K562 (cell line): Measurements from ENCODE around the gene MYO1D. TPM values are rescaled to one million over a fixed set of nuclear protein-coding genes. Genes with fewer than 3 reads are reported as not detected.

ENCODE experiments used
- E2F6 ChIP-seq, 2 experiments: IDR thresholded peaks; 2 replicates each; pipeline ENCODE4 v1.6.1; 2011; ENCODE audit warnings: borderline replicate concordance in 1 of 2, control low read depth in 1 of 2, low read depth in 1 of 2, low read length in 1 of 2, mild to moderate bottlenecking in 1 of 2, mixed read lengths in 1 of 2, moderate library complexity in 1 of 2; ENCODE audit not compliant: insufficient read depth in 1 of 2, insufficient read length in 1 of 2, poor library complexity in 1 of 2, severe bottlenecking in 1 of 2; ENCODE audit errors: extremely low read depth in 1 of 2
- ETV6 ChIP-seq, 3 experiments: fragments of 150-350 bp in 1 of 3; sonication (generic) in 1 of 3; formaldehyde crosslinking in 1 of 3; IDR thresholded peaks; 2 replicates each; pipeline versions ENCODE4 v1.6.1 to v1.8.0; 2014 to 2022; ENCODE audit warnings: borderline replicate concordance in 2 of 3, low read depth in 2 of 3, antibody characterized with exemption in 1 of 3, low read length in 1 of 3, mild to moderate bottlenecking in 1 of 3, missing genetic modification reagents in 1 of 3
- HNRNPH1 ChIP-seq: fragments of 200-400 bp; formaldehyde crosslinking; optimal IDR thresholded peaks from 2 replicates; pipeline ENCODE3; 2017; ENCODE audit warnings: low read depth, mild to moderate bottlenecking, low read length, moderate library complexity
- ID3 ChIP-seq, 2 experiments: fragments of 250-450 bp in 1 of 2; fragments of 450-650 bp in 1 of 2; sonication (Bioruptor Pico) in 1 of 2; IDR thresholded peaks; 2 replicates each; pipeline versions ENCODE4 v1.6.1 to v1.8.0; 2016 to 2021; ENCODE audit warnings: mild to moderate bottlenecking in 2 of 2, moderate library complexity in 2 of 2, missing compliant biosample characterization in 1 of 2, missing genetic modification characterization in 1 of 2
- SIRT6 ChIP-seq: IDR thresholded peaks from one replicate; pipeline ENCODE4 v1.6.1; 2012; ENCODE audit warnings: low read depth, mild to moderate bottlenecking, control low read depth, inconsistent platforms, low read length, moderate library complexity
- ZNF165 ChIP-seq: fragments of 250-450 bp; sonication (Bioruptor Pico); IDR thresholded peaks from 2 replicates; pipeline ENCODE4 v1.4.0; 2020; ENCODE audit warnings: borderline replicate concordance
- ZNF212 ChIP-seq: fragments of 450-650 bp; formaldehyde crosslinking; IDR thresholded peaks from 2 replicates; pipeline ENCODE4 v1.4.0; 2020; ENCODE audit warnings: mild to moderate bottlenecking
- polyA plus RNA-seq, 8 experiments: library from polyadenylated mRNA; depleted of rRNA in 4 of 8; stranded (reverse) in 5 of 8; unstranded in 3 of 8; fragments of >200 nt; fragmentation: Nextera tagmentation in 2 of 8; fragmentation: Illumina TruSeq in 1 of 8; extraction: Ambion mirVana in 2 of 8; extraction: Trizol in 1 of 8; gene quantifications; 2 replicates each; pipeline versions ENCODE4 v1.2.1 to v1.2.3, GENCODE V29; 2011 to 2014; ENCODE audit warnings: inconsistent platforms in 1 of 8, missing spikeins in 1 of 8
- total RNA-seq, 7 experiments: library from RNA; depleted of rRNA in 6 of 7; stranded (reverse); fragments of >200 nt in 6 of 7; fragmentation: Illumina TruSeq in 2 of 7; extraction: Trizol in 2 of 7; gene quantifications; 2 replicates each; pipeline versions ENCODE4 v1.2.1 to v1.2.3, GENCODE V29; 2011 to 2021; ENCODE audit warnings: low replicate concordance in 1 of 7

The MYO1D gene
- total and polyA plus RNA-seq, 9 of the 15 experiments (the other 6 are each of a cell fraction or from before 2014, with no cell fraction given) = 2.1 to 71.2 (median 45.4) TPM

- TF ChIP-seq E2F6 (IDR thresholded peaks at IDR 0.05; ENCODE audit: borderline replicate concordance in 1 of 2, extremely low read depth in 1 of 2, insufficient read depth in 1 of 2, insufficient read length in 1 of 2, low read depth in 1 of 2, low read length in 1 of 2, poor library complexity in 1 of 2, severe bottlenecking in 1 of 2) (no peak), HNRNPH1 (no peak), SIRT6 (no peak), ZNF165 (CRISPR knock-in tag) (no peak), ZNF212 (CRISPR knock-in tag) (no peak), ETV6 (IDR thresholded peaks at IDR 0.05; ENCODE audit: borderline replicate concordance in 1 of 2, low read depth in 2 of 2, low read length in 1 of 2) (no peak), ETV6 (CRISPR knock-in tag; IDR thresholded peaks at IDR 0.05; ENCODE audit: borderline replicate concordance) (no peak), ID3 (CRISPR knock-in tag; IDR thresholded peaks at IDR 0.05) (no peak), ID3 (tag; IDR thresholded peaks at IDR 0.05) (no peak)
Observed at GRCh38 chr17:32855620-32856019, 21.3 kb downstream of the MYO1D start (continued).
